Inflammatory macrophage treated with lipopolysaccharide for 1 hour (primary cell): ENCODE measurements around the gene SORBS1.
A peak's percentile ranks its signal among the peaks of the same experiment; 100 is the strongest.
"Not testable (repeated sequence)": the region's sequence is repeated elsewhere in the genome, so short reads cannot be mapped to it uniquely, and the experiment has no call there.

Experiments used
- DNase-seq, 2 donors: peaks; one replicate each; pipeline ENCODE4 v3.0.0-alpha.2; 2020 to 2022

Gene SORBS1

DNA sequence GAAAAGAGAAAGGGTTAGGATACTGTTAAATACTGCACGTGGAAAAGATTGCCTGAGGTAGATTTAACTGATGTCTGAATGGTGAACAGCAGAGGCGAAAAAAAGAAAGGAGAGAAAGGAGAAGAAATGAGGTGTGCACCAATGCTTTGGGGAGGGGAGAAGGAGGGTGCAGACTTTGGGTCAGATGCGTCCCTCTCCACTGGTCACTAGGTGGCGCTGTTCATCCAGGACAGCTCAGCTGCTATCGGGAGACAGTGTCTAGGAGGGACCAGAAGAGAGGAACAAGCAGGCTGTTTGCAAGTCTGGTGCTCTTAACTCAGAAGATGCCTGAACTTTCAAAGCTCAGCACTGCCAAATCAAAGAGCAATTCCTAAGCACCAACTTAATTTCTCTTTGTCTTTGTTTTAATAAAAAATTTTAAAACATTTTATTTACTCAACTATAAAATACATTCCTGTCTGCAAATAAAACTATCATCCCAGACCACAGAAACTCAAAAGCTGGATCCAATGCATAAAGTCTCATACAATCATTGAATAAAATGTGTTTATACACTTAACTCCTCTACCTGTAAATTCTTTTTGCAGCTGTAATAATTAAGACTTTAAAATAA is 186.5 kb downstream of the SORBS1 start:
- DNase-seq = peak; percentile 73 to 90

GRCh38 chr10:95373660-95374059 is 187.5 kb downstream of the SORBS1 start:
- no peak for DNase-seq

GRCh38 chr10:95364342-95364741 is 196.8 kb downstream of the SORBS1 start:
- no peak for DNase-seq

GRCh38 chr10:95363303-95363912 is 197.8 kb downstream of the SORBS1 start:
- peak; percentile 38 to 86 for DNase-seq

GRCh38 chr10:95360122-95360714 is 201.0 kb downstream of the SORBS1 start:
- no peak for DNase-seq

DNA sequence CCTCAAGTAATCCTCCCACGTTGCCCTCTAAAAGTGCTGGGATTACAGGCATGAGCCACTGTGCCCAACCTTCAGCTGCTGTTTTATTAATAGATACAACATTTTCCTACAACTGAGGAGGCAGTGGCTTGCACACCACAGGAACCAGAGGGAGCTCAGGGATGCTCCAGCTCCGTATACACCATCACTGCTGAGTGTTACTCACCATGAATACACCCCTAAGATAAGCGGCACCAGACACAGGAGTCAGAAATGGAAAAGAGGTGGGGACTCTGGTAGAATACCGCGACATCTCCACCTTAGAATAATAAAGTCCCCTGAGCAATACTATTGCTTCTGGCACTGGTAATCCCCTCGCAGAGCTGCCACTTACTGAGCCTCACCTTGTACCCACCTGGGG is 201.7 kb downstream of the SORBS1 start:
- DNase-seq = no peak

GRCh38 chr10:95356190-95356955 is 204.8 kb downstream of the SORBS1 start:
- no peak for DNase-seq

DNA sequence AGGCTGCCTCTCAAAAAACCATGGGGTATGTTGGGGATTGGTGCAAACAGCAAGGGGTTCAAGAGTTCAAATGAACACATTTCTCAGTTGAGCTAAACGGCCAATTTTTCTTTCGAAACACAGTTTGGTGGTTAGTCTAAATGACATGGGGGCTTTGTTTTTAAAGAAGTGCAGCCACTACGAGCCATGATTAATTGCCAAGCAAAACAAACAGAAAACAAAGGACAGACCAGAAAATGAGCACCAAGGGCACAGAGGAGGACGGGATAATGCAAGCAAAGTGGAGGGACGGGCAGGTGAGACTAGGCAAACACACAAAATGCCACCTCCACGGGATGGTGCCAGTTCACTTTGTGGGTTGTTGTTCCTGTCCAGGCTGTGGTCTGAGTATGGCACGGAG is 205.9 kb downstream of the SORBS1 start:
- no peak for DNase-seq

DNA sequence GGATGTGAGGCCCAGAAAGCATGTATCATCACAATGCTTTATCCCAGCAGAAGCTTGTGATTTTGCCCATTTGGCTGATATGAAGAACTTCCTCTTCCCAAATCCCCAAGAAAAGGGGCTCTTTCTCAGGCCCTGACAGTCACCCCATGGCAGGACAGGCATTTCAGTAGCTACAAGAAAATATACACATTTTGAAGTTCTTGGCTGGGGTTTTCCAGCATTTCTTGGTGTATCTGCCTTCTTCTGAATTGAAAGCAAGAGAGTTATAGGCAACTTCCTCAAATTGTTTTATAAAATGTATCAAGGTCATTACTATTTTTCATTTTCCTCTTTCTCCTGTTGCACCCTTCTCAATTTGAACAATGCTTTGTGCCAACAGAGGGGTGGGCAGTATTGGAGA is 207.1 kb downstream of the SORBS1 start:
- peak; percentile 40 to 62 for DNase-seq

GRCh38 chr10:95353123-95353522 is 208.0 kb downstream of the SORBS1 start:
- no peak for DNase-seq

DNA sequence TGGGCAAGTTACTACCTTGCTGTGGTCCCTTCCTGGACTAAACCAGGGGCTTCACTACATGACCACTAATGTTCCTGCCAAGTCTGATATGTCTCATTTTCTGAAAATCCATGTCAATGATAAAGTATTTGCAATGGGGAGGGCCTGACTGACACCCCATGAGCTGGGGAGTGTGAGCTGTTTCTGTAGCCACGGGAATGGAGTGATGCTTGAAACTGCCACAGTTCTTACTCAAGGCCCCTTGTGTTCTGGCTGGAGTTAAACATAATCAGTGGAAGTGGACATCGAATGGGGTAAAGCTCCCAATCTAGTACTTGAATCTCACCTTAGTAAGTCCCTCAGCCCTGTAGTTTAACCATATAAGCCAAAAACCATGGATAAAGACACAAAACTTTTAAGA is 208.5 kb downstream of the SORBS1 start:
- no peak for DNase-seq

- DNase-seq = no peak
These were observed 210.3 kb downstream of the SORBS1 start for GRCh38 chr10:95350830-95351228.

DNA sequence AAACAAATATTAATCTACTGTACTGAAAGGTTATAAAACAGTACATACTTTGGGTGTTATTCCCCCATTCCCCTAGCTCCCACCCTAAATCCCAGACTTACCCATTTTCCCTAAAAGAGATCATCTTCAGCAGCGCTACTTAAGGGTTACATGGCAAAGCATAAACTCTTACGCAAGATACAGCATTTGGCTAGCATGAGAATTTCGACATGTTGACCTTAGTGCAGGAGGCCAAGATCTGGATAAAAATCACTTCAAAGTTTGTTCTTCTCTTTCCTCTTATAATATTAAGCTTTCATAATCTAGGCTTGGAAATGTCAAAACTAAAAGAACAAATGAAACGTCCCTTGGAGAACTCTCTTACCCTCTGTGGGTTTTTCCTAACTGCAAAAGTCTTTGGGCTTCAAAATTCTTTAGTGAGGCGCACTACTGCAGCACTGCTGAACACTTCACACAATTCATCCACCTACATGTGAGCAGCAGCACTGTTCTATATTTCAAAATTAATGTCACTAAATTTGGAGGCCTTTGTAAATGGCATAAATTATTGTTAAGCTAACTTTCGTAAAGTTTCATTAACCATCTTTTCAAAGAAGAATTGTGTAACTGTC is 210.8 kb downstream of the SORBS1 start:
- DNase-seq = peak; percentile 17 to 21

GRCh38 chr10:95347402-95347766 is 213.8 kb downstream of the SORBS1 start:
- not testable (repeated sequence) for DNase-seq

- DNase-seq = no peak
These were observed 214.3 kb downstream of the SORBS1 start for GRCh38 chr10:95346715-95347401.

DNA sequence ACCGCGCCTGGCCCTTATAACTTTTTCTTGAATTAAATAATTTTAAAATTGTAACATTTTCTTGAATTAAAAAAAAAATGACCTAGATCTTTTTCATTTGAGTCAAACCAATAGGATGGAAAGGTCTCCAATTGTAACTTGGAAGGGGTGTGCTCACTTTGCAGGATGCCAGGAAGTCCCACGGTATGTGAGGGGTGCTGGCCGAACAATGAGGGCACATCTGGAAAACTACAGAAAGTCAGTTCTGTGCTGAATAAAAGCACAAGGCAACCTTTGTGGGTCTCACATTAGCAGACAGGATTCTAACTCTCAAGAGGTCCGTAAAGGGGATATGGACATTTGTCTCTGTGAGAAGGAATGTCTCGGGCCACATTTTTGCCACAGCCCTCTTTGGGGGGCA is 217.6 kb downstream of the SORBS1 start:
- DNase-seq = no peak

DNA sequence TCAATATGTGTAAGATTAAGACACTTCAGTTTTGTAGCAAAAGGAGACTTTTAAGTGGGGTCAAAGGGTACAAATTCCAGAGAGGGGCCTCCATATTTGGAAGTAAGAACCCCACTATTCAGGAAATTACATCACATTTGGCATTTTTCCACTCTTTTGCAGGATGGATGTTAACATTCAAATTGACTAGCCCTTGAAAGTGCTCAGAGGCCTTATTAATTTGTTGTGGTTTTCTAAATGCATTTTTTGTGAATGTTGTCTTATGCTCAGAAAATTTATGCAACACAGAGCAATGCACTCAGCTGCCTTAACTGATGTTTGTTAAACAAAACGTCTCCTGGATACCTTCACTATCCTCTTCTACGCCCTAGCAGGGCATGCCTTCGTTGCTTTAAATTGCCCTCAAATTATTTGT is 219.4 kb downstream of the SORBS1 start:
- no peak for DNase-seq

DNA sequence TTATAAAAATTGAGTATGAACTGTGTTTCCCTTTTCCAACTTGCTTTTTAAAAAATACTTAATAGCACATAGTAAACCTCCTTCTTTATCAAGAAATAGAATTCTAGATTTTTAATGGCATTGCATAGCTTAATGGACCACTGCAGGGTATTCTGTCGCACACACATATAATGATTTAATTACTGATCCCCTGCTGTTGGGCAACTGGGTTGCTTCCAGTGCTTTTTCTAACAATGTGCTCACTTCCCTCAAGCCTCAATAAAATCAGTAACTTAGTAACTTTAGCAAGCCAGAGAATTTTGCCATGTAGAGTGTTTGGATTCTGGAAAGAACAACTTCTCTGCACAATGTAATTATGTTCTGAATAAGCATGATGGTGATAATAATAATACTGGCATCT is 221.3 kb downstream of the SORBS1 start:
- no peak for DNase-seq

GRCh38 chr10:95337423-95338160 is 223.6 kb downstream of the SORBS1 start:
- no peak for DNase-seq

DNA sequence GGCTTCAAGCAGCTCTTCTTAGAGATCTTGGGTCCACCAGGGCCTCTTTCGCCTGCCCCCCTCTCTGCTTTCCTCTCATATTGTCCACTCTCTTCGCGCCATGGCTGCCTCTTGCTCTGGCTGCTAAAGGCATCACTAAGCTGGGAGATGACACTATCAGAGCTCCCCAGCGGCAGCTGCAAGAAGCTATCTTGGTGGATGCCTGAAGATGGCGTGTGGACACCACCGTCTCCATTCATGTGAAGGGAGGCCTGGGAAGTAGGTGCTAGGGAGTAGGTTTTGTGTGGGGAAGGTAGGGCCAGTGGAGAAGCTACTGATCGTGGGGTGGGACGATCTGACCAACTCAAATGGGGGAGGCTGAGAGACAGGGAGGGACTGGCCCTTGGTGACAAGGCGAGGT is 224.5 kb downstream of the SORBS1 start:
- no peak for DNase-seq

- DNase-seq = no peak
These were observed 225.1 kb downstream of the SORBS1 start for GRCh38 chr10:95335933-95336699.
